NCI-H2227 (cell line): ENCODE measurements around the gene GHDC.
"Not testable (repeated sequence)": the region's sequence is repeated elsewhere in the genome, so short reads cannot be mapped to it uniquely, and the experiment has no call there.

Source experiments
- DNase-seq: peaks from one replicate; lab custom pipeline; 2025; ENCODE audit not compliant: unreplicated experiment; lab: John Stamatoyannopoulos, UW

Gene GHDC

GRCh38 chr17:42203354-42203753 is 9.1 kb upstream of the GHDC start:
- no peak for DNase-seq

GRCh38 chr17:42202696-42203095 is 8.4 kb upstream of the GHDC start:
- DNase-seq, result no peak

GRCh38 chr17:42202159-42202558 is 7.9 kb upstream of the GHDC start:
- no peak for DNase-seq

GRCh38 chr17:42201458-42201772 is 7.1 kb upstream of the GHDC start:
- DNase-seq, result no peak

- DNase-seq, result peak; percentile 33
These were observed 6.6 kb upstream of the GHDC start for GRCh38 chr17:42200706-42201457.

- no peak for DNase-seq
These were observed 5.2 kb upstream of the GHDC start for GRCh38 chr17:42199416-42200011.

GRCh38 chr17:42198897-42199296 is 4.6 kb upstream of the GHDC start:
- DNase-seq, result no peak

GRCh38 chr17:42197564-42198156 is 3.4 kb upstream of the GHDC start:
- no peak for DNase-seq

GRCh38 chr17:42193216-42193968 is 902 bp downstream of the GHDC start:
- no peak for DNase-seq

- no peak for DNase-seq
These were observed 1.8 kb downstream of the GHDC start for GRCh38 chr17:42192189-42193126.

- no peak for DNase-seq
These were observed 3.1 kb downstream of the GHDC start for GRCh38 chr17:42191275-42191608.

GRCh38 chr17:42190491-42191274 is 3.6 kb downstream of the GHDC start:
- no peak for DNase-seq

GRCh38 chr17:42189651-42189965 is 4.7 kb downstream of the GHDC start:
- DNase-seq, result no peak

GRCh38 chr17:42188749-42189650 is 5.3 kb downstream of the GHDC start:
- no peak for DNase-seq

GRCh38 chr17:42187833-42188232 is 6.5 kb downstream of the GHDC start:
- DNase-seq, result no peak

GRCh38 chr17:42186191-42186590 is 8.1 kb downstream of the GHDC start:
- DNase-seq, result not testable (repeated sequence)

GRCh38 chr17:42185621-42185930 is 8.7 kb downstream of the GHDC start:
- peak; percentile 56 for DNase-seq

- no peak for DNase-seq
These were observed 9.3 kb downstream of the GHDC start, which contains the start of gene HCRT for GRCh38 chr17:42184713-42185620. Gene HCRT, minus strand, starts transcription at chr17:42185452. Its CDS starts 87 bp downstream, at chr17:42185365.
